ENCODE results near the gene SPINT2. TPM values are rescaled to one million over a fixed set of nuclear protein-coding genes. Genes with fewer than 3 reads are reported as not detected.
"Not testable (repeated sequence)": the region's sequence is repeated elsewhere in the genome, so short reads cannot be mapped to it uniquely, and the experiment has no call there.

The SPINT2 gene

DNA sequence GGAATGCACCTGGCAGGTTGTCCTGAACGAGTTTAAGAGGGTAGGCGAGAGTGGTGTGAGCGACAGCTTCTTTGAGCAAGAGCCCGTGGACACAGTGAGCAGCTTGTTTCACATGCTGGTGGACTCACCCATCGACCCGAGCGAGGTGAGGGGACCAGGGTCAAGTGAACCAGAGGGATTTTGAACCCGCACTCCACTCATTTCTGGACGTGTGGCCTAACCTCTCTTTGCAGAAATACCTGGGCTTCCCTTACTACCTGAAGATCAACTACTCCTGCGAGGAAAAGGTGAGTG, 72.9 kb downstream of the SPINT2 start:
- H3K36me3 ChIP-seq (replicated peaks in 1 of 2; ENCODE audit: control insufficient read depth in 2 of 2, insufficient read depth in 2 of 2, low read length in 2 of 2), result no peaks in the 10 kb centered on the region
- H3K9me3 ChIP-seq (replicated peaks in 1 of 2; ENCODE audit: control insufficient read depth in 2 of 2, insufficient read depth in 1 of 2, low read depth in 1 of 2, low read length in 2 of 2), result peaks cover 0 to 3% of the 10 kb centered on the region in 2 donors
- peak overlapping the region; percentile 99 for H2AFZ ChIP-seq (ENCODE audit: low read length)
- H3K18ac ChIP-seq (ENCODE audit: low read length), result peak overlapping the region; percentile 95
- peak overlapping the region; percentile 92 for H3K23ac ChIP-seq (ENCODE audit: low read depth, low read length, poor library complexity)
- H4K8ac ChIP-seq (ENCODE audit: low read depth, low read length), result no peak overlapping the region
- H3K27me3 ChIP-seq (ENCODE audit: control insufficient read depth in 3 of 3, insufficient read depth in 3 of 3, low read depth in 1 of 3, low read length in 3 of 3), result no peaks in the 10 kb centered on the region
- H3K14ac ChIP-seq (ENCODE audit: low read length), result peak overlapping the region; percentile 83
- H3K79me1 ChIP-seq (ENCODE audit: low read depth, low read length), result no peaks in the 10 kb centered on the region
- H3K4me1 ChIP-seq (ENCODE audit: control insufficient read depth in 2 of 2, insufficient read depth in 1 of 2, low read depth in 1 of 2, low read length in 2 of 2), result peaks cover 9 to 11% of the 10 kb centered on the region in 2 donors
- peak overlapping the region; percentile 58 for H4K91ac ChIP-seq (ENCODE audit: low read depth, low read length, poor library complexity)
- peak overlapping the region; percentile 92 for H3K9ac ChIP-seq (ENCODE audit: low read depth, low read length, poor library complexity)
- H3K27ac ChIP-seq (replicated peaks; ENCODE audit: low read length), result no peak overlapping the region
- peak overlapping the region; percentile 65 for H2BK12ac ChIP-seq (ENCODE audit: low read length)
- peak overlapping the region; percentile 100 for H3K4me2 ChIP-seq (ENCODE audit: insufficient read depth, low read length, poor library complexity, severe bottlenecking)
- no CpG with 5 or more reads among the region's 10 CpGs for WGBS, 2 donors (ENCODE audit: extremely low coverage in 2 of 2, insufficient read length in 2 of 2, insufficient replicate concordance in 1 of 2)
- DNase-seq (ENCODE audit: low spot score), result no peak
- peak overlapping the region; percentile 72 to 89 for H3K4me3 ChIP-seq (ENCODE audit: low read length in 2 of 2)
- H2AK5ac ChIP-seq (ENCODE audit: low read depth, low read length), result peak overlapping the region; percentile 82
- H2BK15ac ChIP-seq (ENCODE audit: low read length), result peak overlapping the region; percentile 97
- no peak overlapping the region for H3K4ac ChIP-seq (ENCODE audit: low read length)
- no peak overlapping the region for H2BK5ac ChIP-seq (ENCODE audit: low read length)
- H2BK120ac ChIP-seq (ENCODE audit: low read depth, low read length), result no peak overlapping the region

GRCh38 chr19:38339011-38339410, 74.6 kb downstream of the SPINT2 start:
- not testable (repeated sequence) for H3K23ac ChIP-seq (ENCODE audit: low read depth, low read length, poor library complexity)
- no CpG with 5 or more reads among the region's 4 CpGs for WGBS, 2 donors (ENCODE audit: extremely low coverage in 2 of 2, insufficient read length in 2 of 2, insufficient replicate concordance in 1 of 2)
- peak overlapping the region; percentile 66 for H3K27ac ChIP-seq (replicated peaks; ENCODE audit: low read length)

GRCh38 chr19:38340927-38341326, 76.6 kb downstream of the SPINT2 start:
- Histone ChIP-seq H3K27me3 (ENCODE audit: control insufficient read depth in 3 of 3, insufficient read depth in 3 of 3, low read depth in 1 of 3, low read length in 3 of 3) (no peaks in the 10 kb centered on the region), H2AFZ (ENCODE audit: low read length) (no peak overlapping the region), H2BK120ac (ENCODE audit: low read depth, low read length) (no peak overlapping the region), H3K36me3 (replicated peaks in 1 of 2; ENCODE audit: control insufficient read depth in 2 of 2, insufficient read depth in 2 of 2, low read length in 2 of 2) (no peaks in the 10 kb centered on the region), H3K79me1 (ENCODE audit: low read depth, low read length) (no peaks in the 10 kb centered on the region), H3K9me3 (replicated peaks in 1 of 2; ENCODE audit: control insufficient read depth in 2 of 2, insufficient read depth in 1 of 2, low read depth in 1 of 2, low read length in 2 of 2) (peaks cover 0 to 3% of the 10 kb centered on the region in 2 donors), H3K4me3 (ENCODE audit: low read length in 2 of 2) (no peak overlapping the region), H4K8ac (ENCODE audit: low read depth, low read length) (no peak overlapping the region), H3K23ac (ENCODE audit: low read depth, low read length, poor library complexity) (no peak overlapping the region), H3K4me1 (ENCODE audit: control insufficient read depth in 2 of 2, insufficient read depth in 1 of 2, low read depth in 1 of 2, low read length in 2 of 2) (peaks cover 9 to 11% of the 10 kb centered on the region in 2 donors), H2BK12ac (ENCODE audit: low read length) (no peak overlapping the region), H2BK15ac (ENCODE audit: low read length) (no peak overlapping the region), H3K18ac (ENCODE audit: low read length) (peak overlapping the region; percentile 79), H3K9ac (ENCODE audit: low read depth, low read length, poor library complexity) (no peak overlapping the region), H3K27ac (replicated peaks; ENCODE audit: low read length) (no peak overlapping the region), H3K14ac (ENCODE audit: low read length) (no peak overlapping the region), H3K4ac (ENCODE audit: low read length) (no peak overlapping the region), H3K4me2 (ENCODE audit: insufficient read depth, low read length, poor library complexity, severe bottlenecking) (no peak overlapping the region), H4K91ac (ENCODE audit: low read depth, low read length, poor library complexity) (no peak overlapping the region), H2BK5ac (ENCODE audit: low read length) (no peak overlapping the region), H2AK5ac (ENCODE audit: low read depth, low read length) (no peak overlapping the region)
- DNase-seq (ENCODE audit: low spot score), result no peak
- WGBS, 2 donors (ENCODE audit: extremely low coverage in 2 of 2, insufficient read length in 2 of 2, insufficient replicate concordance in 1 of 2), result no CpG with 5 or more reads among the region's 2 CpGs

More at GRCh38 chr19:38339011-38339410, 74.6 kb downstream of the SPINT2 start:
- not testable (repeated sequence) for H3K36me3 ChIP-seq (replicated peaks in 1 of 2; ENCODE audit: control insufficient read depth in 2 of 2, insufficient read depth in 2 of 2, low read length in 2 of 2); H3K27me3 ChIP-seq (ENCODE audit: control insufficient read depth in 3 of 3, insufficient read depth in 3 of 3, low read depth in 1 of 3, low read length in 3 of 3); H2BK15ac ChIP-seq (ENCODE audit: low read length); H3K79me1 ChIP-seq (ENCODE audit: low read depth, low read length); H2BK5ac ChIP-seq (ENCODE audit: low read length); H2BK12ac ChIP-seq (ENCODE audit: low read length); H3K14ac ChIP-seq (ENCODE audit: low read length); H3K4me2 ChIP-seq (ENCODE audit: insufficient read depth, low read length, poor library complexity, severe bottlenecking); H2AFZ ChIP-seq (ENCODE audit: low read length); H3K4ac ChIP-seq (ENCODE audit: low read length); DNase-seq (ENCODE audit: low spot score); H3K9me3 ChIP-seq (replicated peaks in 1 of 2; ENCODE audit: control insufficient read depth in 2 of 2, insufficient read depth in 1 of 2, low read depth in 1 of 2, low read length in 2 of 2); H3K4me3 ChIP-seq (ENCODE audit: low read length in 2 of 2); H2AK5ac ChIP-seq (ENCODE audit: low read depth, low read length); H4K91ac ChIP-seq (ENCODE audit: low read depth, low read length, poor library complexity); H4K8ac ChIP-seq (ENCODE audit: low read depth, low read length); H3K18ac ChIP-seq (ENCODE audit: low read length); H2BK120ac ChIP-seq (ENCODE audit: low read depth, low read length); H3K9ac ChIP-seq (ENCODE audit: low read depth, low read length, poor library complexity)
- peaks cover 9 to 11% of the 10 kb centered on the region in 2 donors for H3K4me1 ChIP-seq (ENCODE audit: control insufficient read depth in 2 of 2, insufficient read depth in 1 of 2, low read depth in 1 of 2, low read length in 2 of 2)

Small RNAs within 50 kb of the gene (small RNA-seq; reads per million reads assigned to genes)
- gene RF00019 (ENCODE audit: insufficient read depth), result not detected

Data from neuronal stem cell (in vitro differentiated cells).